ENCODE results near the gene SDS.

Gene SDS

DNA sequence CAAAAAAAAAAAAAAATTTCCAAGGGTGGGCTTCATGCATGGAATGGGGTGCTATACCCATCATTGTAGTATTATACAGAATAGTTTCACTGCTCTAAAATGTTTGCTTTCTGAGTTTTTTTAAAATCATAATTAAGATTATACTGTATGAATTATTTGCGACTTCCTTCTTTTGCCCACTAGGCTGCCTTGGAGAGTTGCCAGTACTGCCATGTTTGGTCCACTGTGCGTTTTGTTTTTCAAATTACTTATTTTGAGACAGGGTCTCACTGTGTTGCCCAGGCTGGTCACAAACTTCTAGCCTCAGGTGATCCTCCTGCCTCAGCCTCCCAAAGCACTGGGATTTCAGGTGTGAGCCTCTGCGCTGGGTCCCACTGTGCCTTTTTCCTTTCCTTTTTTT lies 25.4 kb downstream of the SDS start:
- H4K20me1 ChIP-seq (ENCODE audit: insufficient read depth, low read length) = no peaks in the 10 kb centered on the region
- DNase-seq = no peak
- H3K9ac ChIP-seq (ENCODE audit: low read length) = no peak overlapping the region

DNA sequence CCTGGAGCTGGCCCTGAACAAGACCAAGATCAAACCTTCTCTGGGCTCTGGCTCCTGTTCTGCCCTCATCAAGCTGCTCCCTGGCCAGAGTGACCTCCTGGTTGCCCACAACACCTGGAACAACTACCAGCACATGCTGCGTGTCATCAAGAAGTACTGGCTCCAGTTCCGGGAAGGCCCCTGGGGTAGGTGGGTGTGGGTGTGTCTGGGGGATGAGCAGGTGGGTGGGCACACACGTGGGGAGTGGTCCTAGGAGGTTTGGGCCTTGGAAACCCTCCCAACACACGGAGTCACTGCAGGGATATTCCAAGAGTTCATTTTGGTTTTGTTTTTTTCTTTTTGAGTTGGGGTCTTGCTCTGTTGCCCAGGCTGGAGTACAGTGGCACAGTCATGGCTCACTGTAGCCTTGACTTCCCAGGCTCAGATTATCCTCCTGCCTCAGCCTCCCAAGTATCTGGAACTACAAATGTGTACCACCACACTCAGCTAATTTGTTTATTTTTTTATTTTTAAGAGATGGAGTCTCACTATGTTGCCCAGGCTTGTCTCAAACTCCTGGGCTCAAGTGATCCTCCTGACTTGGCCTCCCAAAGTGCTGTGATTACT lies 28.8 kb downstream of the SDS start:
- Histone ChIP-seq H3K27me3 (replicated peaks; ENCODE audit: insufficient read depth, low read length) (no peaks in the 10 kb centered on the region), H3K4me3 (ENCODE audit: low read length) (no peak overlapping the region), H3K9me2 (replicated peaks; ENCODE audit: insufficient read depth, low read length) (no peaks in the 10 kb centered on the region), H3F3A (ENCODE audit: insufficient read depth, low read length) (no peaks in the 10 kb centered on the region), H3K79me2 (ENCODE audit: low read length) (no peaks in the 10 kb centered on the region), H3K9ac (ENCODE audit: low read length) (no peak overlapping the region), H2AFZ (ENCODE audit: low read length) (no peak overlapping the region), H3K27ac (ENCODE audit: low read length) (no peak overlapping the region), H4K20me1 (ENCODE audit: insufficient read depth, low read length) (no peaks in the 10 kb centered on the region), H3K4me1 (ENCODE audit: low read length) (no peaks in the 10 kb centered on the region), H3K36me3 (replicated peaks; ENCODE audit: insufficient read depth, low read length) (no peaks in the 10 kb centered on the region), H3K9me3 (replicated peaks; ENCODE audit: insufficient read depth, low read length) (no peaks in the 10 kb centered on the region), H3K4me2 (ENCODE audit: low read depth, low read length) (no peak overlapping the region)
- TF ChIP-seq EZH2phosphoT487 (IDR thresholded peaks at IDR 0.05; ENCODE audit: low read length) = no peak
- TF ChIP-seq, protein P1, sequence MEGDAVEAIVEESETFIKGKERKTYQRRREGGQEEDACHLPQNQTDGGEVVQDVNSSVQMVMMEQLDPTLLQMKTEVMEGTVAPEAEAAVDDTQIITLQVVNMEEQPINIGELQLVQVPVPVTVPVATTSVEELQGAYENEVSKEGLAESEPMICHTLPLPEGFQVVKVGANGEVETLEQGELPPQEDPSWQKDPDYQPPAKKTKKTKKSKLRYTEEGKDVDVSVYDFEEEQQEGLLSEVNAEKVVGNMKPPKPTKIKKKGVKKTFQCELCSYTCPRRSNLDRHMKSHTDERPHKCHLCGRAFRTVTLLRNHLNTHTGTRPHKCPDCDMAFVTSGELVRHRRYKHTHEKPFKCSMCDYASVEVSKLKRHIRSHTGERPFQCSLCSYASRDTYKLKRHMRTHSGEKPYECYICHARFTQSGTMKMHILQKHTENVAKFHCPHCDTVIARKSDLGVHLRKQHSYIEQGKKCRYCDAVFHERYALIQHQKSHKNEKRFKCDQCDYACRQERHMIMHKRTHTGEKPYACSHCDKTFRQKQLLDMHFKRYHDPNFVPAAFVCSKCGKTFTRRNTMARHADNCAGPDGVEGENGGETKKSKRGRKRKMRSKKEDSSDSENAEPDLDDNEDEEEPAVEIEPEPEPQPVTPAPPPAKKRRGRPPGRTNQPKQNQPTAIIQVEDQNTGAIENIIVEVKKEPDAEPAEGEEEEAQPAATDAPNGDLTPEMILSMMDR (IDR thresholded peaks at IDR 0.05; ENCODE audit: low read length) = no peak
- TF ChIP-seq EZH2 (optimal IDR thresholded peaks at IDR 0.05; ENCODE audit: low read depth, low read length) = no peak
- DNase-seq = no peak

More for the DNA sequence above, 25.4 kb downstream of the SDS start:
- Histone ChIP-seq H3K27me3 (replicated peaks; ENCODE audit: insufficient read depth, low read length) (no peaks in the 10 kb centered on the region), H3K9me3 (replicated peaks; ENCODE audit: insufficient read depth, low read length) (no peaks in the 10 kb centered on the region), H3F3A (ENCODE audit: insufficient read depth, low read length) (no peaks in the 10 kb centered on the region), H3K4me1 (ENCODE audit: low read length) (no peaks in the 10 kb centered on the region), H3K27ac (ENCODE audit: low read length) (no peak overlapping the region), H3K4me2 (ENCODE audit: low read depth, low read length) (no peak overlapping the region), H3K79me2 (ENCODE audit: low read length) (no peaks in the 10 kb centered on the region), H3K36me3 (replicated peaks; ENCODE audit: insufficient read depth, low read length) (no peaks in the 10 kb centered on the region), H3K9me2 (replicated peaks; ENCODE audit: insufficient read depth, low read length) (no peaks in the 10 kb centered on the region), H3K4me3 (ENCODE audit: low read length) (no peak overlapping the region), H2AFZ (ENCODE audit: low read length) (no peak overlapping the region)
- TF ChIP-seq, protein P1 (IDR thresholded peaks at IDR 0.05; ENCODE audit: low read length) = no peak
- TF ChIP-seq EZH2 (optimal IDR thresholded peaks at IDR 0.05; ENCODE audit: low read depth, low read length) (no peak), EZH2phosphoT487 (IDR thresholded peaks at IDR 0.05; ENCODE audit: low read length) (no peak)

DNA sequence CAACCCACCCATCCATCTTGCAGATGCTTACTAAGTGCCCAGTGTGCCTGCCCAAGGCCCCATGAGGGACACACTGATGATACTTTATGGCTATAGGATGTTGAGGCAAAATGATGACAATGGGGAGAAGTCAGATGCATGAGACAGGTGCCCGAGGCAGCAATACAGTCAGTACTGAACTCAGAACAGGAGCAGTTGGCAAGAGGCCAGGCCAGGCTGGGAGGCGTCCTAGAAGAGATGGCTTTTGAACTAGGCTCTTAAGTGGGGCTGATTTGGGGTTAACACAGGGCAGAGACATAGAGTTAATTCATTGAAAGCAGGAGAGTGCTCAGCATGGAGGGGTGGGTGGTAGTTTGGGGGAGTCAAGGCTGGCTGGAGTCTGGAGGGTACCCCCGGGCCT lies 29.7 kb downstream of the SDS start:
- H3K27ac ChIP-seq (ENCODE audit: low read length) = no peak overlapping the region
- no peak overlapping the region for H3K4me2 ChIP-seq (ENCODE audit: low read depth, low read length)
- H3K27me3 ChIP-seq (replicated peaks; ENCODE audit: insufficient read depth, low read length) = no peaks in the 10 kb centered on the region
- H3K9me3 ChIP-seq (replicated peaks; ENCODE audit: insufficient read depth, low read length) = no peaks in the 10 kb centered on the region
- no peaks in the 10 kb centered on the region for H3K36me3 ChIP-seq (replicated peaks; ENCODE audit: insufficient read depth, low read length)
- no peaks in the 10 kb centered on the region for H3K9me2 ChIP-seq (replicated peaks; ENCODE audit: insufficient read depth, low read length)
- TF ChIP-seq, protein P1 (IDR thresholded peaks at IDR 0.05; ENCODE audit: low read length) = no peak
- TF ChIP-seq EZH2phosphoT487 (IDR thresholded peaks at IDR 0.05; ENCODE audit: low read length) (no peak), EZH2 (optimal IDR thresholded peaks at IDR 0.05; ENCODE audit: low read depth, low read length) (no peak)
- H3F3A ChIP-seq (ENCODE audit: insufficient read depth, low read length) = no peaks in the 10 kb centered on the region
- no peak overlapping the region for H2AFZ ChIP-seq (ENCODE audit: low read length)
- no peaks in the 10 kb centered on the region for H3K4me1 ChIP-seq (ENCODE audit: low read length)
- no peaks in the 10 kb centered on the region for H3K79me2 ChIP-seq (ENCODE audit: low read length)
- no peaks in the 10 kb centered on the region for H4K20me1 ChIP-seq (ENCODE audit: insufficient read depth, low read length)
- H3K4me3 ChIP-seq (ENCODE audit: low read length) = no peak overlapping the region
- H3K9ac ChIP-seq (ENCODE audit: low read length) = no peak overlapping the region
- no peak for DNase-seq

Measured in MM.1S (cell line).